C4-2B (cell line): ENCODE data around the gene SWAP70.
"Not testable (repeated sequence)": the region's sequence is repeated elsewhere in the genome, so short reads cannot be mapped to it uniquely, and the experiment has no call there.

Experiments
- H3K27ac ChIP-seq: fragments of 450-650 bp; 2 replicates; pipeline ENCODE4 v1.5.1; 2017
- ZFX ChIP-seq: fragments of 450-650 bp; IDR thresholded peaks from 2 replicates; pipeline ENCODE4 v1.6.1; 2017
- TF ChIP-seq, protein P1 (sequence below): fragments of 450-650 bp; conservative IDR thresholded peaks from 2 replicates; pipeline ENCODE4 v1.5.1; 2017; ENCODE audit warnings: mild to moderate bottlenecking

Gene SWAP70

DNA sequence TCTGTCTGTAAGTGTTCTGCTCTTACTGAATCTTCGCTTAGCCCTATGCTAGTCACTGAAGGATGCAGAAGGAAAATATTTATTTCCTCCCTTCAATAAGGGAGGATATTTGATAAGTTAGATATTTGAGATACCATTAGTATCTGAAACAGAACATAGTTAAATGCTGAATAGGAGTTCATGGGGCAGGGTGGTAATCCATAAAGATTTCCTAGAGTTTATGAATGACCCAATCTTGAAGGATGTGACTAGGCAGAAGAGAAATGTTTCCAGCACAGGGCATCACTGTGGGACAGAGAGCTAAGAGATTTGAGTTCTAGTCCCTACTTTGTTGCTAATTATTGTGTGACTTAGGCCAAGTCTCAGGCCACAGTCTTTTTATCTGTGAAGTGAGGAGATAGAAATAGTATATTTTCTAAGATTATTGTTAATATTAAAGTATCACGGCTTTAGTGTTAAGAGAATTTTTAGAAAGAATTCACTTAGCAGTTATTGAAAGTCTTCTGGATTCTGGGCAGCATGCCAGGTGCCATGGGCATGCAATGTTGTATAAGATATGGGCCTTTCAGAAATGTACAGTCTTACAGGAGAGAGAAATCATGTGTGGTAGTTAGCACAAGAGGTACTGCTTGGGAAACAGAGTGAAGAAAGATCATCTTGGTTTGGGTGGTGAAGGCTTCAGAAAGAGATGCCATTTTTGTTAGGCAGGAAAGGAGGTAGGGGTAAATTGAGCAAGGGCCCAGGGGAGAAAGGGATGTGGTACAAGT, 24.0 kb downstream of the SWAP70 start:
- TF ChIP-seq, protein P1, sequence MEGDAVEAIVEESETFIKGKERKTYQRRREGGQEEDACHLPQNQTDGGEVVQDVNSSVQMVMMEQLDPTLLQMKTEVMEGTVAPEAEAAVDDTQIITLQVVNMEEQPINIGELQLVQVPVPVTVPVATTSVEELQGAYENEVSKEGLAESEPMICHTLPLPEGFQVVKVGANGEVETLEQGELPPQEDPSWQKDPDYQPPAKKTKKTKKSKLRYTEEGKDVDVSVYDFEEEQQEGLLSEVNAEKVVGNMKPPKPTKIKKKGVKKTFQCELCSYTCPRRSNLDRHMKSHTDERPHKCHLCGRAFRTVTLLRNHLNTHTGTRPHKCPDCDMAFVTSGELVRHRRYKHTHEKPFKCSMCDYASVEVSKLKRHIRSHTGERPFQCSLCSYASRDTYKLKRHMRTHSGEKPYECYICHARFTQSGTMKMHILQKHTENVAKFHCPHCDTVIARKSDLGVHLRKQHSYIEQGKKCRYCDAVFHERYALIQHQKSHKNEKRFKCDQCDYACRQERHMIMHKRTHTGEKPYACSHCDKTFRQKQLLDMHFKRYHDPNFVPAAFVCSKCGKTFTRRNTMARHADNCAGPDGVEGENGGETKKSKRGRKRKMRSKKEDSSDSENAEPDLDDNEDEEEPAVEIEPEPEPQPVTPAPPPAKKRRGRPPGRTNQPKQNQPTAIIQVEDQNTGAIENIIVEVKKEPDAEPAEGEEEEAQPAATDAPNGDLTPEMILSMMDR = no peak
- no peak for TF ChIP-seq ZFX
- H3K27ac ChIP-seq = no peak overlapping the region

DNA sequence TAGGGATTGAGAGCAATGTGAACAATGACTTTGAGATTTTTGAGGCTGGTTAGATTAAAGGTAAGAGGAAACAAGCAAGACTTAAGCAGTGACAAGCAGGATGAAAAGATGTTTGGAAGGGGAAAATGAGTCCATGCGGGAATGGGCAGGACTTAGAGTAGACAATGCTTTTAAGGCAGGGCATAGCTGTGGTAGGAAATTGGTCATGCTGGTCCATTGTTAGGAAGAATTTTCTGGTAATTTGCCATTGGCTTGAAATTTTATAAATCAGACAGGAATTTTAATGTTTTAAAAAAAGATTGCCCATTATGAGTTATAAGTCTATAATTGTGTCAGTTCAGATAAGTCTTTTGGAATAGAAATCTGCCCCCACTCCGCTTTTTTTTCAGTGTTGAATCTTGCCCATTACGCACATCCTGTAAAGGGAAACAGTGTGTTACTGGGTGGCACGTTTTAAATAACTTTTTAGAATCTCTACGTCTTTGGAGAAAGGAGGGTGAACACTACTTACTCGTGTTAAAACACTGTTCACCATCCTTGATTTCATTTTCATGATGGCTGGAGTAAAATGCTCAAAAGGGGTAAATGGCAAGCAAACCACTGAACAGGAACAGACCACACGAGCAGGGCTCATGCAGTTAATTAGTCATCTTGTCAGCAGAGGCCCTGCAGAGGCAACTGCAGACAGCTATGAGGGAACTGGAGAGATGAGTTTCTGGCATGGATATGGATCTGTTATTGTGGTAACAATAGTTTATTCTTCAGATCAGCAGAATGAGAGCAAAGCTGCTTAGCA, 25.0 kb downstream of the SWAP70 start:
- no peak overlapping the region for H3K27ac ChIP-seq

DNA sequence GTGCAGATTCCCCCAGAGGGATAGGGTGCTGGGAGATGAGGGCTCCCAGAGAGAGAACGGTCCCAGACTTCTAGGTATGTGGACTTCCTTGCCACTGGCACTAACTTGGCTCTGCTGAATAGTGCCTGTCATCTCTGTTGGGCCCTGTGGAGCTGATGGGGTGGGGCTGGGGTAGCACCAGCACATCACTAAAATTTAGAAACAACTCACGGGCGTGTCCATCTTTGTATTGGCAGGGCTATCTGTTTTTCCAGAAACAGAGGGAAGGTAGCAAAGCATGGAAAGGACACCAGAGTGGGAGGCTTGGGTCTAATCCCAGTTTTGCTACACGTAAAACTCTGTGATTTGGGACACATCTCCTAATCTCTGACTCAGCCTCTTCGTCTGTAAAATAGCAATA, 25.8 kb downstream of the SWAP70 start:
- TF ChIP-seq ZFX = no peak
- TF ChIP-seq, protein P1 = no peak
- no peak overlapping the region for H3K27ac ChIP-seq

More for the DNA sequence above, 25.0 kb downstream of the SWAP70 start:
- TF ChIP-seq, protein P1 = no peak
- TF ChIP-seq ZFX = no peak

DNA sequence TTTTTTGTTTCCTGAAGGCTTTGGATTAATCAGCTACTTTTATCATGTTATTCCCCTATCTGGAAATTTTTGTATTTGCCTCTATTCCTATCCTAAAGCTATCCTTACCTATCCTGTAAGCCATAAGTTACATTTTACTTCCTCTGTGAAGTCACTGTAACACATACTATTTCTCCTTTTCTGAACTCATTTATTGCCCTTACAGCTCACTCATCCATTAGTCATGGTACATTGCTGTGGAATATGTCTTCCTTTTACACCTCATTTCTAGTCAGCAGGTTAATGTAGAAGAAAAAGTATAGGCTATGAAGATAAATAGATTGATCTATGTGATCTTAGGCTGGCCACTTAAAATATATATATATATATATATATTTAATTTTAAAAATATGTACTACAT, 28.0 kb downstream of the SWAP70 start:
- no peak overlapping the region for H3K27ac ChIP-seq
- no peak for TF ChIP-seq ZFX
- TF ChIP-seq, protein P1 = no peak

DNA sequence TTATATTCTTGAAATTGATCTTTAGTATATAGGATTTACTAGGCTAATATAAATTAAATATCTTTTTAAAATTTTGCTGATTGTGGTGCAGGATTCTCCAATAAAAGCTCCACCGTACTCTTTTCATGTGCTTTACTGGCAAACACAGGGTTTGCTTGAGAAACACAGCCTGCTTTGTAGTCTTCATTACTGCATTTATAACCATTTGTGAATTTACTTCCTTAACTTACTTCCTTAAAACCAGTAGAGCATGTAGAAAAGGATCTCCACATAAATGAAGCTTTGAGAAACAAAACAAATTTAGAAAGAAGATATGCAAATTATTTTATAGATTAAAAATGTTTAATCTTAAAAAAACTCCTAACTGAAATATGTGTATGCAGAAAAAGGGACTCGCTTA, 28.8 kb downstream of the SWAP70 start:
- H3K27ac ChIP-seq = no peak overlapping the region
- TF ChIP-seq ZFX = no peak
- TF ChIP-seq, protein P1 = no peak

DNA sequence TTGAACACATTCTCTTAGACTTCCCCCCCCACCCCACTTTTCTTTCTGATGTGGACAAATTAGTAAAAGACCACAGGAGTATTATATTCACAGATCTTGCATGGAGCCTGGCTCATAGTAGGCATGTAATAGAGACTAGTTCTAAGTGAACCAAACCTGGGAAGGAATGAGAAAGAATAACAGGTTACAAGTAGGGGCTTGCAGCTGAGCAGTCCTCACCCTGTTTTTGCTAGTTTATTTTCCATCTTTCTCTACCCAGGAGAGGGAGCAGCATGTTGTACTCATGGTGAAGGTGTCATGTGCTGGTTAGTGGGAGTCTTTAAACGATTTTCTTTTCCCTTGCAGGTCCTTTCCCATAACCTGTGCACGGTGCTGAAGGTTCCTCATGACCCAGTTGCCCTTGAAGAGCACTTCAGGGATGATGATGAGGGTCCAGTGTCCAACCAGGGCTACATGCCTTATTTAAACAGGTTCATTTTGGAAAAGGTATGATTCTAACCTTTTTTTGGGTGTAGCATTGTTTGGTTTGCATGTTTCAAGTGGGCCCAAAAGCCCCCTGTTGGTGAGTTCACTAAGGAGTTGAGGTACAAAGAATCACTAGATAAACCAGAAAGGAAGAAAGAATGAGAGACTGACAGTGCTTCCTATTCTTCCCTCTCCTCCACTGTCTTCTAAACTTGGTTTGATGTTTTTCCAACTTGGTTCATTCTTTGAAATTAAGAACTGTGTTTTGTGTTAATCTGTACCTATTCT, 30.1 kb downstream of the SWAP70 start:
- no peak for TF ChIP-seq ZFX
- TF ChIP-seq, protein P1 = no peak
- H3K27ac ChIP-seq = no peak overlapping the region

DNA sequence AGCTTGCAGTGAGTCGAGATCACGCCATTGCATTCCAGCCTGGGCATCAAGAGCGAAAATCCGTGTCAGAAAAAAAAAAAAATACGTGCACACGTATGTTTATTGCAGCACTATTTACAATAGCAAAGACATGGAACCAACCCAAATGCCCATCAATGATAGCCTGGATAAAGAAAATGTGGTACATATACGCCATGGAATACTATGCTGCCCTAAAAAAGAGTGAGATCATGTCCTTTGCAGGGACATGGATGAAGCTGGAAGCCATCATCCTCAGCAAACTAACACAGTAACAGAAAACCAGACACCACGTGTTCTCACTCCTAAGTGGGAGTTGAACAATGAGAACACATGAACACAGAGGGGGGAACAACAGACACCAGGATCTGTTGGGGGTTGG, 31.4 kb downstream of the SWAP70 start:
- not testable (repeated sequence) for H3K27ac ChIP-seq
